GM18508 (cell line): ENCODE results near the gene BICDL2.
A peak's percentile ranks its signal among the peaks of the same experiment; 100 is the strongest.

Source experiments
- ATAC-seq: cut with Tn5 transposase; IDR thresholded peaks from one replicate; pipeline ENCODE4 v1.9.1; 2021; ENCODE audit warnings: moderate number of reproducible peaks; ENCODE audit not compliant: insufficient read depth, unreplicated experiment

Gene BICDL2

GRCh38 chr16:3026609-3027488 lies 9.9 kb downstream of the BICDL2 start:
- no peak for ATAC-seq

- no peak for ATAC-seq
Measured at GRCh38 chr16:3026003-3026378, 10.8 kb downstream of the BICDL2 start.

GRCh38 chr16:3025032-3026002 lies 11.4 kb downstream of the BICDL2 start:
- ATAC-seq, result no peak

GRCh38 chr16:3023669-3024478 lies 12.9 kb downstream of the BICDL2 start, which contains the start of the genes HCFC1R1 and THOC6:
Gene HCFC1R1, minus strand, starts transcription at chr16:3023942. Its CDS starts 1 bp downstream, at chr16:3023941.
Gene THOC6, plus strand, starts transcription at chr16:3024035. Its CDS starts 292 bp downstream, at chr16:3024327.
- peak; percentile 63 for ATAC-seq

- no peak for ATAC-seq
Measured at GRCh38 chr16:3023415-3023668, 13.4 kb downstream of the BICDL2 start.

- ATAC-seq, result no peak
Measured at GRCh38 chr16:3022684-3023414, 13.9 kb downstream of the BICDL2 start.

GRCh38 chr16:3022208-3022683 lies 14.5 kb downstream of the BICDL2 start:
- ATAC-seq, result no peak

- no peak for ATAC-seq
Measured at GRCh38 chr16:3021449-3022207, 15.1 kb downstream of the BICDL2 start.

- no peak for ATAC-seq
Measured at GRCh38 chr16:3020604-3021448, 15.9 kb downstream of the BICDL2 start.

- ATAC-seq, result no peak
Measured at GRCh38 chr16:3020247-3020603, 16.5 kb downstream of the BICDL2 start, which contains the start of gene TNFRSF12A. Gene TNFRSF12A, plus strand, starts transcription at chr16:3020368. Its CDS starts 30 bp downstream, at chr16:3020398.

GRCh38 chr16:3019594-3020246 lies 17.0 kb downstream of the BICDL2 start:
- ATAC-seq, result no peak

GRCh38 chr16:3017794-3018506 lies 18.8 kb downstream of the BICDL2 start, which contains the start of gene CLDN6:
Gene CLDN6, minus strand, starts transcription at chr16:3018183. Its CDS starts 2,162 bp downstream, at chr16:3016021.
- ATAC-seq, result no peak

GRCh38 chr16:3017344-3017743 lies 19.4 kb downstream of the BICDL2 start:
- no peak for ATAC-seq

- ATAC-seq, result no peak
Measured at GRCh38 chr16:3015865-3016521, 20.8 kb downstream of the BICDL2 start.

GRCh38 chr16:3014971-3015370 lies 21.8 kb downstream of the BICDL2 start:
- no peak for ATAC-seq
